OCI-LY7 (cell line): ENCODE data around the gene C12orf42. TPM values are rescaled to one million over a fixed set of nuclear protein-coding genes. Genes with fewer than 3 reads are reported as not detected.

Experiments
- total RNA-seq, 2 experiments: library from RNA; depleted of rRNA in 1 of 2; stranded (reverse); fragments of >200 nt in 1 of 2; shearing (Covaris generic) in 1 of 2; gene quantifications; 2 replicates each; pipeline ENCODE4 v1.2.3, GENCODE V29; 2014 to 2022

C12orf42 gene
- total RNA-seq, 2 experiments from 2014 or later, result 1.2 TPM; not detected in 1

Other genes with a start within 250 kb of the C12orf42 start
- not detected in 2 replicates for gene STAB2, start 91.3 kb upstream of the C12orf42 start, total RNA-seq (2014; rRNA removed; shearing (Covaris generic))
- gene STAB2, start 91.3 kb upstream of the C12orf42 start, total RNA-seq (2022), result not detected in 2 replicates